HCT116 (cell line): ENCODE data around the gene WDR70.
"Not testable (repeated sequence)": the region's sequence is repeated elsewhere in the genome, so short reads cannot be mapped to it uniquely, and the experiment has no call there.

Experiments
- CEBPB ChIP-seq: IDR thresholded peaks from 2 replicates; pipeline ENCODE4 v1.6.1; 2012; ENCODE audit warnings: low read depth
- EZH2 ChIP-seq: fragments of 200-600 bp; sonication (generic); IDR thresholded peaks from 2 replicates; pipeline ENCODE4 v1.6.1; 2017; ENCODE audit warnings: antibody characterized with exemption, mixed run types
- JUND ChIP-seq: IDR thresholded peaks from 2 replicates; pipeline ENCODE4 v1.6.1; 2012
- POLR2A ChIP-seq: IDR thresholded peaks from 2 replicates; pipeline ENCODE4 v1.7.0; 2011; ENCODE audit warnings: borderline replicate concordance; ENCODE audit not compliant: insufficient read depth, insufficient read length; ENCODE audit errors: extremely low read depth
- POLR2AphosphoS5 ChIP-seq: IDR thresholded peaks from 2 replicates; pipeline ENCODE4 v1.6.1; 2011; ENCODE audit warnings: mild to moderate bottlenecking, low read depth, low read length, moderate library complexity
- RAD21 ChIP-seq: IDR thresholded peaks from 2 replicates; pipeline ENCODE4 v1.6.1; 2012; ENCODE audit warnings: low read depth, mild to moderate bottlenecking
- SIN3A ChIP-seq: IDR thresholded peaks from 2 replicates; pipeline ENCODE4 v1.6.1; 2012; ENCODE audit warnings: low read depth
- SP1 ChIP-seq: IDR thresholded peaks from 2 replicates; pipeline ENCODE4 v1.6.1; 2012; ENCODE audit warnings: low read depth
- YY1 ChIP-seq: IDR thresholded peaks from 2 replicates; pipeline ENCODE4 v1.6.1; 2011; ENCODE audit warnings: low read length, low read depth, moderate library complexity, mild to moderate bottlenecking; ENCODE audit not compliant: insufficient replicate concordance; ENCODE audit errors: extremely low read depth
- TF ChIP-seq, protein P1 (sequence below), 3 experiments: fragments of 200-600 bp in 1 of 3; sonication (generic) in 1 of 3; IDR thresholded peaks in 2 of 3; conservative IDR thresholded peaks in 1 of 3; 2 replicates each; pipeline ENCODE4 v1.5.1; 2012 to 2017; ENCODE audit warnings: low read depth in 2 of 3, low read length in 2 of 3, antibody characterized with exemption in 1 of 3, borderline replicate concordance in 1 of 3, control low read depth in 1 of 3, mild to moderate bottlenecking in 1 of 3, mixed read lengths in 1 of 3, mixed run types in 1 of 3, moderate library complexity in 1 of 3; ENCODE audit not compliant: insufficient read depth in 1 of 3
- TF ChIP-seq, protein P2 (sequence below): IDR thresholded peaks from 2 replicates; pipeline ENCODE4 v1.6.1; 2012; ENCODE audit warnings: low read depth
- TF ChIP-seq, protein P3 (sequence below): IDR thresholded peaks from 2 replicates; pipeline ENCODE4 v1.6.1; 2011; ENCODE audit warnings: mild to moderate bottlenecking, low read length, moderate library complexity; ENCODE audit not compliant: insufficient replicate concordance; ENCODE audit errors: extremely low read depth

DNA sequence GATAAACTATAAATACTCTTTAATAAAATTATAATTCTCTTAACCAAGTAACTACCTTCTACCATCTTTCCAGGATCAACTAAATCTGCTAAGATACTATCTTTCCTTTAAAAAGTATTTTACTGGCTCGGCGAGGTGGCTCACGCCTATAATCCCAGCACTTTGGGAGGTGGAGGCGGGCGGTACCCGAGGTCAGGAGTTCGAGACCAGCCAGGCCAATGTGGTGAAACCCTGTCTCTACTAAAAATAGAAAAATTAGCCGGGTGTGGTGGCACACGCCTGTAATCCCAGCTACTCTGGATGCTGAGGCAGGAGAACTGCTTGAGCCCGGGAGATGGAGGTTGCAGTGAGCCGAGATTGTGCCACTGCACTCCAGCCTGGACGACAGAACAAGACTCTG is 44.4 kb upstream of the WDR70 start:
- not testable (repeated sequence) for TF ChIP-seq JUND, POLR2A, RAD21, POLR2AphosphoS5, YY1, EZH2, SIN3A, SP1, CEBPB
- TF ChIP-seq, protein P1, sequence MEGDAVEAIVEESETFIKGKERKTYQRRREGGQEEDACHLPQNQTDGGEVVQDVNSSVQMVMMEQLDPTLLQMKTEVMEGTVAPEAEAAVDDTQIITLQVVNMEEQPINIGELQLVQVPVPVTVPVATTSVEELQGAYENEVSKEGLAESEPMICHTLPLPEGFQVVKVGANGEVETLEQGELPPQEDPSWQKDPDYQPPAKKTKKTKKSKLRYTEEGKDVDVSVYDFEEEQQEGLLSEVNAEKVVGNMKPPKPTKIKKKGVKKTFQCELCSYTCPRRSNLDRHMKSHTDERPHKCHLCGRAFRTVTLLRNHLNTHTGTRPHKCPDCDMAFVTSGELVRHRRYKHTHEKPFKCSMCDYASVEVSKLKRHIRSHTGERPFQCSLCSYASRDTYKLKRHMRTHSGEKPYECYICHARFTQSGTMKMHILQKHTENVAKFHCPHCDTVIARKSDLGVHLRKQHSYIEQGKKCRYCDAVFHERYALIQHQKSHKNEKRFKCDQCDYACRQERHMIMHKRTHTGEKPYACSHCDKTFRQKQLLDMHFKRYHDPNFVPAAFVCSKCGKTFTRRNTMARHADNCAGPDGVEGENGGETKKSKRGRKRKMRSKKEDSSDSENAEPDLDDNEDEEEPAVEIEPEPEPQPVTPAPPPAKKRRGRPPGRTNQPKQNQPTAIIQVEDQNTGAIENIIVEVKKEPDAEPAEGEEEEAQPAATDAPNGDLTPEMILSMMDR (IDR thresholded peaks at IDR 0.05 in 2 of 3, conservative IDR thresholded peaks at IDR 0.05 in 1 of 3; ENCODE audit: borderline replicate concordance in 1 of 3, insufficient read depth in 1 of 3, low read depth in 2 of 3, low read length in 2 of 3): not testable (repeated sequence)
- TF ChIP-seq, protein P2, sequence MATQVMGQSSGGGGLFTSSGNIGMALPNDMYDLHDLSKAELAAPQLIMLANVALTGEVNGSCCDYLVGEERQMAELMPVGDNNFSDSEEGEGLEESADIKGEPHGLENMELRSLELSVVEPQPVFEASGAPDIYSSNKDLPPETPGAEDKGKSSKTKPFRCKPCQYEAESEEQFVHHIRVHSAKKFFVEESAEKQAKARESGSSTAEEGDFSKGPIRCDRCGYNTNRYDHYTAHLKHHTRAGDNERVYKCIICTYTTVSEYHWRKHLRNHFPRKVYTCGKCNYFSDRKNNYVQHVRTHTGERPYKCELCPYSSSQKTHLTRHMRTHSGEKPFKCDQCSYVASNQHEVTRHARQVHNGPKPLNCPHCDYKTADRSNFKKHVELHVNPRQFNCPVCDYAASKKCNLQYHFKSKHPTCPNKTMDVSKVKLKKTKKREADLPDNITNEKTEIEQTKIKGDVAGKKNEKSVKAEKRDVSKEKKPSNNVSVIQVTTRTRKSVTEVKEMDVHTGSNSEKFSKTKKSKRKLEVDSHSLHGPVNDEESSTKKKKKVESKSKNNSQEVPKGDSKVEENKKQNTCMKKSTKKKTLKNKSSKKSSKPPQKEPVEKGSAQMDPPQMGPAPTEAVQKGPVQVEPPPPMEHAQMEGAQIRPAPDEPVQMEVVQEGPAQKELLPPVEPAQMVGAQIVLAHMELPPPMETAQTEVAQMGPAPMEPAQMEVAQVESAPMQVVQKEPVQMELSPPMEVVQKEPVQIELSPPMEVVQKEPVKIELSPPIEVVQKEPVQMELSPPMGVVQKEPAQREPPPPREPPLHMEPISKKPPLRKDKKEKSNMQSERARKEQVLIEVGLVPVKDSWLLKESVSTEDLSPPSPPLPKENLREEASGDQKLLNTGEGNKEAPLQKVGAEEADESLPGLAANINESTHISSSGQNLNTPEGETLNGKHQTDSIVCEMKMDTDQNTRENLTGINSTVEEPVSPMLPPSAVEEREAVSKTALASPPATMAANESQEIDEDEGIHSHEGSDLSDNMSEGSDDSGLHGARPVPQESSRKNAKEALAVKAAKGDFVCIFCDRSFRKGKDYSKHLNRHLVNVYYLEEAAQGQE: not testable (repeated sequence)
- TF ChIP-seq, protein P3, sequence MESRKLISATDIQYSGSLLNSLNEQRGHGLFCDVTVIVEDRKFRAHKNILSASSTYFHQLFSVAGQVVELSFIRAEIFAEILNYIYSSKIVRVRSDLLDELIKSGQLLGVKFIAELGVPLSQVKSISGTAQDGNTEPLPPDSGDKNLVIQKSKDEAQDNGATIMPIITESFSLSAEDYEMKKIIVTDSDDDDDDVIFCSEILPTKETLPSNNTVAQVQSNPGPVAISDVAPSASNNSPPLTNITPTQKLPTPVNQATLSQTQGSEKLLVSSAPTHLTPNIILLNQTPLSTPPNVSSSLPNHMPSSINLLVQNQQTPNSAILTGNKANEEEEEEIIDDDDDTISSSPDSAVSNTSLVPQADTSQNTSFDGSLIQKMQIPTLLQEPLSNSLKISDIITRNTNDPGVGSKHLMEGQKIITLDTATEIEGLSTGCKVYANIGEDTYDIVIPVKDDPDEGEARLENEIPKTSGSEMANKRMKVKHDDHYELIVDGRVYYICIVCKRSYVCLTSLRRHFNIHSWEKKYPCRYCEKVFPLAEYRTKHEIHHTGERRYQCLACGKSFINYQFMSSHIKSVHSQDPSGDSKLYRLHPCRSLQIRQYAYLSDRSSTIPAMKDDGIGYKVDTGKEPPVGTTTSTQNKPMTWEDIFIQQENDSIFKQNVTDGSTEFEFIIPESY: not testable (repeated sequence)
